Loucy (cell line): ENCODE data around the gene CELF5.
"Not testable (repeated sequence)": the region's sequence is repeated elsewhere in the genome, so short reads cannot be mapped to it uniquely, and the experiment has no call there.

ENCODE experiments used
- EZH2phosphoT487 ChIP-seq: fragments of 200-600 bp; IDR thresholded peaks from 2 replicates; pipeline ENCODE4 v1.6.1; 2018; ENCODE audit warnings: antibody characterized with exemption, mild to moderate bottlenecking, moderate library complexity, borderline replicate concordance
- TF ChIP-seq, protein P1 (sequence below): fragments of 200-600 bp; sonication (generic); conservative IDR thresholded peaks from 2 replicates; pipeline ENCODE4 v1.5.1; 2014; ENCODE audit warnings: mild to moderate bottlenecking, antibody characterized with exemption, low read length

DNA sequence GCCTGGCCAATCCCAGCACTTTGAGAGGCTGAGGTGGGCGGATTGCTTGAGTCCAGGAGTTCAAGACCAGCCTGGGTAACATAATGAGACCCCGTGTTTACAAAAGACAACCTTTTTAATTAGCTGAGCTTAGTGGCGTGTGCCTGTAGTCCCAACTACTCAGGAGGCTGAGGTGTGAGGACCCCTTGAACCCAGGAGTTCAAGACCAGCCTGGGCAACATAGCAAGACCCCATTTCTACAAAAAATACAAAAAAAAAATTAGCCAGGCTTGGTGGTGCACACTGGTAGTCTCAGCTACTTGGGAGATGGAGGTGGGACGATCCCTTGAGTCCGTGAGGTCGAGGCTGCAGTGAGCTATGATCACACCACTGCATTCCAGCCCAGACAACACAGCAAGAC lies 66.4 kb downstream of the CELF5 start:
- TF ChIP-seq, protein P1, sequence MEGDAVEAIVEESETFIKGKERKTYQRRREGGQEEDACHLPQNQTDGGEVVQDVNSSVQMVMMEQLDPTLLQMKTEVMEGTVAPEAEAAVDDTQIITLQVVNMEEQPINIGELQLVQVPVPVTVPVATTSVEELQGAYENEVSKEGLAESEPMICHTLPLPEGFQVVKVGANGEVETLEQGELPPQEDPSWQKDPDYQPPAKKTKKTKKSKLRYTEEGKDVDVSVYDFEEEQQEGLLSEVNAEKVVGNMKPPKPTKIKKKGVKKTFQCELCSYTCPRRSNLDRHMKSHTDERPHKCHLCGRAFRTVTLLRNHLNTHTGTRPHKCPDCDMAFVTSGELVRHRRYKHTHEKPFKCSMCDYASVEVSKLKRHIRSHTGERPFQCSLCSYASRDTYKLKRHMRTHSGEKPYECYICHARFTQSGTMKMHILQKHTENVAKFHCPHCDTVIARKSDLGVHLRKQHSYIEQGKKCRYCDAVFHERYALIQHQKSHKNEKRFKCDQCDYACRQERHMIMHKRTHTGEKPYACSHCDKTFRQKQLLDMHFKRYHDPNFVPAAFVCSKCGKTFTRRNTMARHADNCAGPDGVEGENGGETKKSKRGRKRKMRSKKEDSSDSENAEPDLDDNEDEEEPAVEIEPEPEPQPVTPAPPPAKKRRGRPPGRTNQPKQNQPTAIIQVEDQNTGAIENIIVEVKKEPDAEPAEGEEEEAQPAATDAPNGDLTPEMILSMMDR, result not testable (repeated sequence)
- TF ChIP-seq EZH2phosphoT487, result not testable (repeated sequence)
